Measurements from ENCODE around the gene VSTM2B.

The VSTM2B gene

DNA sequence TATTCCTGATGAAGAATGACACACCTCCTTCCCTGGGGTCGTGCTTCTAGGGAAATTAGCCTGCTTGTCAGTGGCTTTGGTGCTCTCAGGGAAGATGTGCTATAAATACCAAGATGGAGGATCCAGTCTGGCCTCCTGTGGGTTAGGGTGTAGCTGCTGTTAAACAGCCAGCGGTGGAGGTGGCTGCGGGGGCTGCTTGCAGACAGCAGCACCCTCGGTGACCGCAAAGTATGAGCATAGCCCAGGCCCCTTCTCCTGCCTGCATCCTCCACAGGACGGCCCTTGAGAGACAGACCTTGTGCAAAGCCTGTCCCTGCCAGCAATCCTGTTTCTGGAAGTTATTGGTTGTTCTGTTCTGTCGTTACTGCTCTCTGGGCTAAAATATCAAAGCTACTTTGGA, 11.4 kb downstream of the VSTM2B start:
- DNase-seq (ENCODE audit: low read depth): no peak
- TF ChIP-seq, protein P1, sequence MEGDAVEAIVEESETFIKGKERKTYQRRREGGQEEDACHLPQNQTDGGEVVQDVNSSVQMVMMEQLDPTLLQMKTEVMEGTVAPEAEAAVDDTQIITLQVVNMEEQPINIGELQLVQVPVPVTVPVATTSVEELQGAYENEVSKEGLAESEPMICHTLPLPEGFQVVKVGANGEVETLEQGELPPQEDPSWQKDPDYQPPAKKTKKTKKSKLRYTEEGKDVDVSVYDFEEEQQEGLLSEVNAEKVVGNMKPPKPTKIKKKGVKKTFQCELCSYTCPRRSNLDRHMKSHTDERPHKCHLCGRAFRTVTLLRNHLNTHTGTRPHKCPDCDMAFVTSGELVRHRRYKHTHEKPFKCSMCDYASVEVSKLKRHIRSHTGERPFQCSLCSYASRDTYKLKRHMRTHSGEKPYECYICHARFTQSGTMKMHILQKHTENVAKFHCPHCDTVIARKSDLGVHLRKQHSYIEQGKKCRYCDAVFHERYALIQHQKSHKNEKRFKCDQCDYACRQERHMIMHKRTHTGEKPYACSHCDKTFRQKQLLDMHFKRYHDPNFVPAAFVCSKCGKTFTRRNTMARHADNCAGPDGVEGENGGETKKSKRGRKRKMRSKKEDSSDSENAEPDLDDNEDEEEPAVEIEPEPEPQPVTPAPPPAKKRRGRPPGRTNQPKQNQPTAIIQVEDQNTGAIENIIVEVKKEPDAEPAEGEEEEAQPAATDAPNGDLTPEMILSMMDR (conservative IDR thresholded peaks at IDR 0.05; ENCODE audit: low read length): no peak
- no peak overlapping the region for H3K4me3 ChIP-seq (ENCODE audit: low read length)

GRCh38 chr19:29537601-29538000, 11.8 kb downstream of the VSTM2B start:
- TF ChIP-seq, protein P1 (conservative IDR thresholded peaks at IDR 0.05; ENCODE audit: low read length): no peak
- H3K4me3 ChIP-seq (ENCODE audit: low read length): no peak overlapping the region
- DNase-seq (ENCODE audit: low read depth): no peak

GRCh38 chr19:29538146-29538545, 12.4 kb downstream of the VSTM2B start:
- DNase-seq (ENCODE audit: low read depth): no peak
- TF ChIP-seq, protein P1 (conservative IDR thresholded peaks at IDR 0.05; ENCODE audit: low read length): no peak
- no peak overlapping the region for H3K4me3 ChIP-seq (ENCODE audit: low read length)

GRCh38 chr19:29538651-29539050, 12.9 kb downstream of the VSTM2B start:
- H3K4me3 ChIP-seq (ENCODE audit: low read length): no peak overlapping the region
- no peak for DNase-seq (ENCODE audit: low read depth)
- TF ChIP-seq, protein P1 (conservative IDR thresholded peaks at IDR 0.05; ENCODE audit: low read length): no peak

DNA sequence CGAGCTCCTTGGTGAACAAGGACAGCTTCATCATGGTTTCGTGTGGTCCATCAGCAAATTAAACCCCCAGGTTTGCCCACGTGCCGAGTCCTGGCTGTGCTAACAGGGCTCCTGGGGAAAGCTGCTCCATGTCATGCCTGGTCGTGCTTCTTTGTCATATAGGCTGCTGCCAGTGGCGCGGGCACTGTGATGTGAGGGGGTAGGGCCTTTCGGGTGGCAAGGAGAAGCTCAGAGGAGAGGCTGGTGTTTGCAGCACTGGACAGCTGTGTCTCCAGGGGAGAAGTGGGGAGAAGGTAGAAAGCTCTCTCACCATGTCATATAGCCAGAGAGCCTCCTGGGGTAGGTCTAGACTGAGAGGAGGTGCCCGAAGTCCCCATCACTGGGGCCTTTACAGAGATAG, 13.3 kb downstream of the VSTM2B start:
- no peak overlapping the region for H3K4me3 ChIP-seq (ENCODE audit: low read length)
- no peak for DNase-seq (ENCODE audit: low read depth)

DNA sequence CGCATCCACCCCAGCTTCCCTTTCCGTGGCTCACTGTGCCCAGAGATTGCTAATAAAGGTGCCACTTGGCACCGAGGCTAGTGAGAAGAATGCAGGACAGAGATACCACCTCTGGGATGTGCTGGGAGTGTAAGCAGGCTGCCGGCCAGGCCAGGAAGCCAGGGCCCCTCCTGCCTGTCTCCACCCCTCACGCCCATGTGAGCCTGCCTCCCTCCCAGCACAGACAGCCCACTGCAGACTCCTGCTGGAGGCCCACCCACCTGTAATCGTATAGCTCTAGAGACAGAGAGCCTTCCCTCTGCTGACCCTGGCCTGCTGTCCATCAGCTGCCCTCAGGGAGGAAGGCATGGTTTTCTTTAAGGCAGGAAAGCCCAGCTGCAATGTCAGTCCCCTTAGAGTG, 13.9 kb downstream of the VSTM2B start:
- no peak overlapping the region for H3K4me3 ChIP-seq (ENCODE audit: low read length)
- TF ChIP-seq, protein P1 (conservative IDR thresholded peaks at IDR 0.05; ENCODE audit: low read length): no peak
- DNase-seq (ENCODE audit: low read depth): no peak

More for the DNA sequence above, 13.3 kb downstream of the VSTM2B start:
- TF ChIP-seq, protein P1 (conservative IDR thresholded peaks at IDR 0.05; ENCODE audit: low read length): no peak

- no peak overlapping the region for H3K4me3 ChIP-seq (ENCODE audit: low read length)
- no peak for DNase-seq (ENCODE audit: low read depth)
- TF ChIP-seq, protein P1 (conservative IDR thresholded peaks at IDR 0.05; ENCODE audit: low read length): no peak
These were observed 14.3 kb downstream of the VSTM2B start for GRCh38 chr19:29540114-29540513.
